HepG2 (cell line): ENCODE data around the gene RAB33B. TPM values are rescaled to one million over a fixed set of nuclear protein-coding genes. Genes with fewer than 3 reads are reported as not detected.

Experiments
- ATAC-seq: fragments of 200-7000 bp; cut with Tn5 transposase; 3 replicates; pipeline ENCODE4 v1.9.1; 2020; ENCODE audit warnings: mild to moderate bottlenecking, moderate library complexity
- BruUV-seq: library from RNA; stranded (reverse); fragments of 400-500 nt; replicated peaks from 2 replicates; lab custom pipeline; 2021; lab: Mats Ljungman, UMichigan
- CTCF ChIA-PET: fragments of 300-600 bp; formaldehyde crosslinking; extraction: SDS; loops from one replicate; lab custom pipeline; 2021; ENCODE audit warnings: low total read pairs, inconsistent platforms, low intra/inter-chr PET ratio; lab: Yijun Ruan, JAX
- POLR2A ChIA-PET: fragments of 350-600 bp; sonication (Branson Sonifier 250); formaldehyde crosslinking; loops from one replicate; lab custom pipeline; 2020; ENCODE audit warnings: antibody characterized with exemption, inconsistent platforms; lab: Yijun Ruan, JAX
- DNase-seq: peaks from one replicate; pipeline ENCODE4 v3.0.0-alpha.2; 2015; ENCODE audit warnings: low spot score
- FAIRE-seq: peaks from 3 replicates; lab custom pipeline; 2011; peaks lifted over from hg19 to GRCh38; lab: Jason Lieb, UNC
- H2AFZ ChIP-seq: one replicate; pipeline ENCODE4 v1.6.1; 2011; ENCODE audit warnings: low read length, inconsistent platforms
- H3K27ac ChIP-seq: fragments of 300-600 bp; 3 replicates; pipeline ENCODE4 v1.8.0; 2011; ENCODE audit warnings: mixed run types, mild to moderate bottlenecking, mixed read lengths, low read length, inconsistent platforms; ENCODE audit not compliant: insufficient read depth; ENCODE audit errors: extremely low read length
- H3K27me3 ChIP-seq, 2 experiments: fragments of 200-600 bp in 1 of 2; 2 replicates in 1 of 2; 3 replicates in 1 of 2; pipeline versions ENCODE4 v1.6.0 to v1.8.0; 2011; ENCODE audit warnings: low read length in 2 of 2, mild to moderate bottlenecking in 2 of 2, moderate library complexity in 2 of 2, inconsistent platforms in 1 of 2; ENCODE audit not compliant: insufficient read depth in 2 of 2, control insufficient read depth in 1 of 2
- H3K36me3 ChIP-seq, 2 experiments: fragments of 200-600 bp in 1 of 2; replicated peaks in 1 of 2; 2 replicates in 1 of 2; 3 replicates in 1 of 2; pipeline versions ENCODE4 v1.5.1 to v1.8.0; 2011; ENCODE audit warnings: low read length in 2 of 2, inconsistent platforms in 1 of 2; ENCODE audit not compliant: insufficient read depth in 2 of 2, control insufficient read depth in 1 of 2
- H3K4me1 ChIP-seq: 2 replicates; pipeline ENCODE4 v1.5.1; 2012; ENCODE audit warnings: low read length, inconsistent platforms; ENCODE audit not compliant: insufficient read depth
- H3K4me2 ChIP-seq: 2 replicates; pipeline ENCODE4 v1.6.0; 2011; ENCODE audit warnings: low read depth, low read length, inconsistent platforms
- H3K4me3 ChIP-seq, 3 experiments: fragments of 200-600 bp in 1 of 3; sonication (generic), shearing (Covaris generic) in 1 of 3; replicated peaks in 1 of 3; 2 replicates each; pipeline ENCODE4 v1.5.1; 2011 to 2016; ENCODE audit warnings: low read length in 3 of 3, inconsistent platforms in 2 of 3, low read depth in 2 of 3, mild to moderate bottlenecking in 2 of 3, control low read depth in 1 of 3, mixed read lengths in 1 of 3; ENCODE audit not compliant: insufficient read depth in 1 of 3
- H3K79me2 ChIP-seq: one replicate; pipeline ENCODE4 v1.6.1; 2011; ENCODE audit warnings: low read length, inconsistent platforms; ENCODE audit not compliant: insufficient read depth
- H3K9ac ChIP-seq: 2 replicates; pipeline ENCODE4 v1.6.0; 2011; ENCODE audit warnings: mild to moderate bottlenecking, low read depth, low read length, inconsistent platforms; ENCODE audit not compliant: insufficient read depth
- H3K9me3 ChIP-seq: 2 replicates; pipeline ENCODE4 v1.5.1; 2012; ENCODE audit warnings: mild to moderate bottlenecking, low read length
- H4K20me1 ChIP-seq: 2 replicates; pipeline ENCODE4 v1.6.0; 2011; ENCODE audit warnings: inconsistent platforms, mild to moderate bottlenecking, low read length, moderate library complexity; ENCODE audit not compliant: insufficient read depth
- BRD4 ChIP-seq: sonication (generic); formaldehyde crosslinking; IDR thresholded peaks from 2 replicates; pipeline ENCODE4 v1.4.0; 2020; ENCODE audit warnings: missing genetic modification reagents
- EZH2 ChIP-seq: conservative IDR thresholded peaks from 2 replicates; pipeline ENCODE4 v1.6.1; 2012; ENCODE audit warnings: mild to moderate bottlenecking, low read depth, low read length, moderate library complexity
- HDAC2 ChIP-seq: sonication (generic); formaldehyde crosslinking; IDR thresholded peaks from 2 replicates; pipeline ENCODE4 v1.4.0; 2020; ENCODE audit warnings: missing genetic modification reagents
- HHEX ChIP-seq: IDR thresholded peaks from 2 replicates; pipeline ENCODE4 v1.6.1; 2016; ENCODE audit warnings: control low read depth
- HINFP ChIP-seq: sonication (generic); formaldehyde crosslinking; IDR thresholded peaks from 2 replicates; pipeline ENCODE4 v1.4.0; 2020; ENCODE audit warnings: low read depth, mild to moderate bottlenecking, missing genetic modification reagents
- MLXIP ChIP-seq: sonication (generic); formaldehyde crosslinking; IDR thresholded peaks from 2 replicates; pipeline ENCODE4 v1.9.0; 2021; ENCODE audit warnings: missing genetic modification reagents, borderline replicate concordance
- NFRKB ChIP-seq: fragments of 450-650 bp; IDR thresholded peaks from 2 replicates; pipeline ENCODE4 v1.6.1; 2017
- PATZ1 ChIP-seq: sonication (generic); formaldehyde crosslinking; IDR thresholded peaks from 2 replicates; pipeline ENCODE4 v1.4.0; 2020; ENCODE audit warnings: missing genetic modification reagents
- SIN3B ChIP-seq: fragments of 150-350 bp; IDR thresholded peaks from 2 replicates; pipeline ENCODE4 v1.6.1; 2014; ENCODE audit warnings: low read length
- TAF1 ChIP-seq: sonication (generic); formaldehyde crosslinking; IDR thresholded peaks from 2 replicates; pipeline ENCODE4 v1.4.0; 2020; ENCODE audit warnings: missing genetic modification reagents
- ZFP37 ChIP-seq: sonication (generic); formaldehyde crosslinking; IDR thresholded peaks from 2 replicates; pipeline ENCODE4 v1.4.0; 2020; ENCODE audit warnings: missing genetic modification reagents, borderline replicate concordance
- ZNF343 ChIP-seq: sonication (generic); formaldehyde crosslinking; IDR thresholded peaks from 2 replicates; pipeline ENCODE4 v1.4.0; 2020; ENCODE audit warnings: mild to moderate bottlenecking, missing genetic modification reagents
- WGBS: methylation state at CpG from one replicate; pipeline ENCODE4 v1.1.6; 2017; ENCODE audit warnings: low lambda C conversion rate; 5-methylcytosine and 5-hydroxymethylcytosine counted together
- in situ Hi-C: cut with HindIII; loops from 2 replicates; pipeline ENCODE4 v1.10.0; 2017; ENCODE audit warnings: low pct_unique_long_range_greater_than_20kb; ENCODE audit not compliant: extremely low pct_ligation_motif_present
- intact Hi-C: fragments of 100-400 bp; cut with micrococcal nuclease; formaldehyde crosslinking; loops from one replicate; pipeline ENCODE4 v1.10.0; 2022; ENCODE audit not compliant: unreplicated experiment
- polyA plus RNA-seq, 8 experiments: library from polyadenylated mRNA; depleted of rRNA in 3 of 8; stranded (reverse) in 7 of 8; unstranded in 1 of 8; fragments of >200 nt; fragmentation: Illumina TruSeq in 4 of 8; extraction: Trizol in 4 of 8; gene quantifications; 2 replicates each; pipeline versions ENCODE4 v1.2.1 to v1.2.3, GENCODE V29; 2011 to 2016; ENCODE audit warnings: low read depth in 4 of 8, missing spikeins in 1 of 8, mixed read lengths in 1 of 8; ENCODE audit not compliant: insufficient read depth in 1 of 8
- total RNA-seq, 5 experiments: library from RNA; depleted of rRNA; stranded (reverse); fragments of >200 nt; fragmentation: Illumina TruSeq; extraction: Trizol; gene quantifications; 2 replicates each; pipeline ENCODE4 v1.2.3, GENCODE V29; 2016; ENCODE audit warnings: low read depth in 1 of 5
- TF ChIP-seq, protein P1 (sequence below): sonication (generic); formaldehyde crosslinking; IDR thresholded peaks from 2 replicates; pipeline ENCODE4 v1.5.1; 2020; ENCODE audit warnings: missing genetic modification reagents, mild to moderate bottlenecking, borderline replicate concordance

The RAB33B gene
- total and polyA plus RNA-seq, 2 of the 13 experiments (the other 11 are each of a cell fraction or from before 2014, with no cell fraction given): 7.6 to 8.1 TPM

- no peak for TF ChIP-seq PATZ1 (CRISPR knock-in tag)
- TF ChIP-seq BRD4 (CRISPR knock-in tag): no peak
- TF ChIP-seq, protein P1, sequence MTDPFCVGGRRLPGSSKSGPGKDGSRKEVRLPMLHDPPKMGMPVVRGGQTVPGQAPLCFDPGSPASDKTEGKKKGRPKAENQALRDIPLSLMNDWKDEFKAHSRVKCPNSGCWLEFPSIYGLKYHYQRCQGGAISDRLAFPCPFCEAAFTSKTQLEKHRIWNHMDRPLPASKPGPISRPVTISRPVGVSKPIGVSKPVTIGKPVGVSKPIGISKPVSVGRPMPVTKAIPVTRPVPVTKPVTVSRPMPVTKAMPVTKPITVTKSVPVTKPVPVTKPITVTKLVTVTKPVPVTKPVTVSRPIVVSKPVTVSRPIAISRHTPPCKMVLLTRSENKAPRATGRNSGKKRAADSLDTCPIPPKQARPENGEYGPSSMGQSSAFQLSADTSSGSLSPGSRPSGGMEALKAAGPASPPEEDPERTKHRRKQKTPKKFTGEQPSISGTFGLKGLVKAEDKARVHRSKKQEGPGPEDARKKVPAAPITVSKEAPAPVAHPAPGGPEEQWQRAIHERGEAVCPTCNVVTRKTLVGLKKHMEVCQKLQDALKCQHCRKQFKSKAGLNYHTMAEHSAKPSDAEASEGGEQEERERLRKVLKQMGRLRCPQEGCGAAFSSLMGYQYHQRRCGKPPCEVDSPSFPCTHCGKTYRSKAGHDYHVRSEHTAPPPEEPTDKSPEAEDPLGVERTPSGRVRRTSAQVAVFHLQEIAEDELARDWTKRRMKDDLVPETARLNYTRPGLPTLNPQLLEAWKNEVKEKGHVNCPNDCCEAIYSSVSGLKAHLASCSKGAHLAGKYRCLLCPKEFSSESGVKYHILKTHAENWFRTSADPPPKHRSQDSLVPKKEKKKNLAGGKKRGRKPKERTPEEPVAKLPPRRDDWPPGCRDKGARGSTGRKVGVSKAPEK (CRISPR knock-in tag): no peak
Measured at GRCh38 chr4:139453041-139453370, 915 bp upstream of the RAB33B start (continued).

DNA sequence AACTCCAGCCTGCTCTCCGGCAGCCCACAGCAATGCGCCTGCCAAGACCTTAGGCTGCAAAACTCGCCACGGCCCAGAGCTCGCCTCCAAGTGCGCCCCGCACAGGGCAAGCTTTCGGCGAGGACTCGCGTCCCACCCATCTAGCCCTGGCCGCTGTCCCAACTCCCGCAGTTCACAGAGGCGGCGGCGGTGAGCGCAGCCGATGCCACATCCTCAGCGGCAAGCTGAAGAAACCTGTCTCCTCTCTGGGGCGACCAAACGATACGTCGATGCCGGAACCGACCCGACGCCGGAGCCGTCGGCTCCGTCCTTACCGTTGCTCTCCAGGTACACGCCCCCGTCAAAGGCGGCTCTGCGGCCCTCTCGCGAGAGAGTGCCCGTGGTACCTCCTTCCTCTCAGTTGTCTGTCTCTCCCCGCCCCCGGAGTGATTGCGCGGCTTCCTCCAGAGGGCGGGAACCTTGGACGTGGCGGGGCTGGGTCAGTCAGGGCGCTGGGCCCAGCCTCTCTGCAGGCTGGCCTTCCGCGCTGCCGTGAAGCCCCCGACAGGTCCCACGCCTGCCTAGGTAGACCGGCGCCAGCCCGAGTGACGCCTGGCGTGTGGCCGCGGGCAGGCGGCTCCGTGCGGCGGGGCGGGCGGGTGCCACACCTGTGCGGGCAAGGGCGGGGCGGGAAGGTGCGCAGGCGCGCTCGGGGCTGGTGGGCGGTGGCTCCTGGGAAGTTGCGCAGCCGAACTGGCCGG, 380 bp upstream of the RAB33B start:
- no TSS peak for BruUV-seq
- TF ChIP-seq HDAC2: peak; percentile 55; the same call in 1 of the 2 replicates
- TF ChIP-seq EZH2: no peak
- no peak for TF ChIP-seq MLXIP (CRISPR knock-in tag)
- TF ChIP-seq SIN3B: no peak; the same call in 1 of the 2 replicates
- TF ChIP-seq HHEX (CRISPR knock-in tag): 0 out of 2 replicates have a peak, but pooled peaks have one; percentile 27
- no peak; the same call in 1 of the 2 replicates for TF ChIP-seq ZNF343 (CRISPR knock-in tag)
- peak; percentile 86 for TF ChIP-seq TAF1 (CRISPR knock-in tag)
- no peak for TF ChIP-seq ZFP37 (CRISPR knock-in tag)
- no peak for TF ChIP-seq NFRKB
- peak; percentile 69; the same call in 1 of the 2 replicates for TF ChIP-seq HINFP (CRISPR knock-in tag)

More for the DNA sequence above, 380 bp upstream of the RAB33B start:
- H3K36me3 ChIP-seq: no peaks in the 10 kb centered on the region
- H3K9me3 ChIP-seq: no peaks in the 10 kb centered on the region
- H3K4me2 ChIP-seq: peak overlapping the region; percentile 94
- H3K4me3 ChIP-seq: peak overlapping the region; percentile 68 to 95 (median 93)
- H3K79me2 ChIP-seq: peaks cover 57% of the 10 kb centered on the region
- in situ Hi-C loops (no loop called here), intact Hi-C loops (loop anchor here (1.0 to 5.0 kb wide), 2 partner anchors 37 to 151 kb away; partner anchors contain the start of genes NAA15 and NDUFC1)
- H3K27ac ChIP-seq: peak overlapping the region; percentile 97
- 0% methylated on average over 3 of the region's 76 CpGs for WGBS
- H4K20me1 ChIP-seq: peaks cover 7% of the 10 kb centered on the region
- ChIA-PET POLR2A (interaction anchor here (0.6 to 1.3 kb wide), 3 partner anchors 21 to 411 kb away, joined by 3 to 5 read pairs (median 4); no protein-coding TSS in a partner anchor), CTCF (interaction anchor here (0.7 kb wide), 1 partner anchor 57 kb away, joined by 3 read pairs; no protein-coding TSS in a partner anchor)
- H3K9ac ChIP-seq: peak overlapping the region; percentile 84
- no peaks in the 10 kb centered on the region; a peak in 1 of 5 replicates for H3K27me3 ChIP-seq
- no peak for FAIRE-seq
- ATAC-seq: peak; percentile 92
- H3K4me1 ChIP-seq: peaks cover 58% of the 10 kb centered on the region
- peak overlapping the region; percentile 48 for H2AFZ ChIP-seq
- peak; percentile 94 for DNase-seq
